BE2C (cell line): Measurements from ENCODE around the gene EPHA10.

Experiments used
- DNase-seq: peaks from one replicate; pipeline ENCODE4 v3.0.0-alpha.2; 2020
- H3K27me3 ChIP-seq: fragments of 250-450 bp; sonication (Bioruptor Pico); 2 replicates; pipeline ENCODE4 v1.5.1; 2020; ENCODE audit warnings: mild to moderate bottlenecking
- H3K36me3 ChIP-seq: fragments of 250-450 bp; sonication (Bioruptor Pico); 2 replicates; pipeline ENCODE4 v1.5.1; 2020; ENCODE audit warnings: mild to moderate bottlenecking
- H3K4me1 ChIP-seq: fragments of 250-450 bp; sonication (Bioruptor Pico); 2 replicates; pipeline ENCODE4 v1.5.1; 2020
- H3K4me3 ChIP-seq: 2 replicates; pipeline ENCODE4 v1.5.1; 2011; ENCODE audit warnings: low read depth, low read length
- H3K9me3 ChIP-seq: fragments of 250-450 bp; sonication (Bioruptor Pico); 2 replicates; pipeline ENCODE4 v1.5.1; 2020
- TF ChIP-seq, protein P1 (sequence below): IDR thresholded peaks from 2 replicates; pipeline ENCODE4 v1.5.1; 2012; ENCODE audit warnings: mild to moderate bottlenecking, low read depth, low read length

The EPHA10 gene

DNA sequence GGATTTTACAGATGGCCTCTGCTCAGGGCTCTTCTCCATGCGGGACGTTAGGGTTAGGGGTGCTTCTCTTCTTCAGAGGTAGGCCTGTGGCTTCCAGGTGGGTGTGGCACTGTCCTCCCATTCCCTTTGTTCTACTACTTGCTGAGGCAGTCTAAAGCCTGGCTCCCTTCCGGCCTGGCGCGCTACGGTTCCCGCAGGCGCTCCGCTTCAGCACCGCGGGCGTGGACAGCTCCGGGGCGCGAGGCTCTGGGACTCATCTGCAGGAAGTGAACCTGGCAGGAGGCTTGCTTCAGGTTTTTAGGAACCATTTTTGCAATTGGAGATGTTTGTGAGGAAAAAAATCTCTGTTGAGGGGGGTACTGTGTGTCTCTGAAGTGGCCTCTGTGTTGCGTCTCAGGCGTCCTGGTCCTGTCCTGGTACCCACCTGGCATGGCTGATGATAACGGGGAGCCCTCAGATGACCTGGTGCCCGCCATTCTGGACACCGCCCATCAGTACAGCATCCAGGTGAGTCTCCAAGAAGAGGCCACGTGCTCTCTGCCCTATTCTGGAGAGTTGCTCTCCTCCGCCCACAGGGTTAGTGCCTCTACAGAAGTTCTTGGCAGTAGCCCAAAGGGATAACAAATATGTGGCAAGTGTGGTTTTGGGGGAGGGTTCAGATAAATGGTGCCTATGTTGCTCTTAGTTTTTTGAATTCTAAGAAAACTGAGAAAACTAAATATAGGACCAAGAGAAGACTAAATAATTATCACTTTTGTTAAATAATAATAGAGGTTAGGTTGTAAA is 30.6 kb upstream of the EPHA10 start:
- Histone ChIP-seq H3K4me3 (peak overlapping the region; percentile 72), H3K36me3 (peaks cover 17% of the 10 kb centered on the region)
- TF ChIP-seq, protein P1, sequence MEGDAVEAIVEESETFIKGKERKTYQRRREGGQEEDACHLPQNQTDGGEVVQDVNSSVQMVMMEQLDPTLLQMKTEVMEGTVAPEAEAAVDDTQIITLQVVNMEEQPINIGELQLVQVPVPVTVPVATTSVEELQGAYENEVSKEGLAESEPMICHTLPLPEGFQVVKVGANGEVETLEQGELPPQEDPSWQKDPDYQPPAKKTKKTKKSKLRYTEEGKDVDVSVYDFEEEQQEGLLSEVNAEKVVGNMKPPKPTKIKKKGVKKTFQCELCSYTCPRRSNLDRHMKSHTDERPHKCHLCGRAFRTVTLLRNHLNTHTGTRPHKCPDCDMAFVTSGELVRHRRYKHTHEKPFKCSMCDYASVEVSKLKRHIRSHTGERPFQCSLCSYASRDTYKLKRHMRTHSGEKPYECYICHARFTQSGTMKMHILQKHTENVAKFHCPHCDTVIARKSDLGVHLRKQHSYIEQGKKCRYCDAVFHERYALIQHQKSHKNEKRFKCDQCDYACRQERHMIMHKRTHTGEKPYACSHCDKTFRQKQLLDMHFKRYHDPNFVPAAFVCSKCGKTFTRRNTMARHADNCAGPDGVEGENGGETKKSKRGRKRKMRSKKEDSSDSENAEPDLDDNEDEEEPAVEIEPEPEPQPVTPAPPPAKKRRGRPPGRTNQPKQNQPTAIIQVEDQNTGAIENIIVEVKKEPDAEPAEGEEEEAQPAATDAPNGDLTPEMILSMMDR: no peak

DNA sequence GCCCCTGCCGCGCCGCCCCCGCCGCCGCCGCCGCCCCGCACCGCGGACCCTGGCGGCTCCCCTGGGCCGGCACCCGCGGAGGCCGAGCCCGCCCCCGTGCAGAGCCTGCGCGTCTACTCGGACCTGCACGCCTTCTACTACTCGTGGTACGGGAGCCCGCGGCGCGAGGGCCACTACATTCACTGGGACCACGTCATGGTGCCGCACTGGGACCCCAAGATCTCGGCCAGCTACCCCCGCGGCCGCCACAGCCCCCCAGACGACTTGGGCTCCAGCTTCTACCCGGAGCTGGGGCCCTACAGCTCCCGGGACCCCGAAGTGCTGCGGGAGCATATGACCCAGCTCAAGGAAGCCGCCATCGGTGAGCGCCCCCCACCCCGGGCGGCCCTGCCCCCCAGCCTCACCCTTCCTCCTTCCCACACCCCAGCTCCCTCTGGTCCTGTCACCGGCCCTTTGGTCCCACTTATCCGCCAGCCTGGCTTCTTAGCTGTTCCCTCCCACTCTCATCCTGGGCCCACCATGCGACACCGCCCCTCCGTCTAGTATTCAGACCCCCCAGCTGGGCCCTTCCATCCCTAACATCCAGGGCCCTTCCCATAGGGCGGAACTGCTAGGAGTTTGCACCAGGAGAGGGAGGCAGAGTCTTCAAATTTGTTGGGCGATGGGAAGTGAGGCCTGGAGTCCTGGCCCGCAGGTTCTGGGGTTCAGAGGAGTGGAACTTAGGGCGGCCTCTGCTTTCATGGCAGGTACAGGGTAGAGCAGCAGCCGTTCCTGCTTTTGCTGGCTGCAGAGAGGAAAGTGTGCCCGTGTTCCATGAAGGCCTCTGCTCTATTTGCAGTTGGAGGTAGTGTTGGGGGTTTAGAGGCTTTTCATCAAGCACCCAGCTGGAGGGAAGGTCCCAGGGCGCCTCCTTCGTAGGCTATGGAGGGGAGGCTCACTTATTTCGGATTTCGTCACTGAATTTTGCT is 29.7 kb upstream of the EPHA10 start:
- TF ChIP-seq, protein P1: peak; percentile 18; the same call in 1 of the 2 replicates
- H3K9me3 ChIP-seq: no peaks in the 10 kb centered on the region
- H3K36me3 ChIP-seq: peaks cover 8% of the 10 kb centered on the region
- DNase-seq: peak; percentile 19
- H3K27me3 ChIP-seq: no peaks in the 10 kb centered on the region
- H3K4me1 ChIP-seq: no peaks in the 10 kb centered on the region
- H3K4me3 ChIP-seq: peak overlapping the region; percentile 72

More for the DNA sequence above, 30.6 kb upstream of the EPHA10 start:
- H3K9me3 ChIP-seq: no peaks in the 10 kb centered on the region
- no peaks in the 10 kb centered on the region for H3K4me1 ChIP-seq
- no peaks in the 10 kb centered on the region for H3K27me3 ChIP-seq
- peak; percentile 21 for DNase-seq

DNA sequence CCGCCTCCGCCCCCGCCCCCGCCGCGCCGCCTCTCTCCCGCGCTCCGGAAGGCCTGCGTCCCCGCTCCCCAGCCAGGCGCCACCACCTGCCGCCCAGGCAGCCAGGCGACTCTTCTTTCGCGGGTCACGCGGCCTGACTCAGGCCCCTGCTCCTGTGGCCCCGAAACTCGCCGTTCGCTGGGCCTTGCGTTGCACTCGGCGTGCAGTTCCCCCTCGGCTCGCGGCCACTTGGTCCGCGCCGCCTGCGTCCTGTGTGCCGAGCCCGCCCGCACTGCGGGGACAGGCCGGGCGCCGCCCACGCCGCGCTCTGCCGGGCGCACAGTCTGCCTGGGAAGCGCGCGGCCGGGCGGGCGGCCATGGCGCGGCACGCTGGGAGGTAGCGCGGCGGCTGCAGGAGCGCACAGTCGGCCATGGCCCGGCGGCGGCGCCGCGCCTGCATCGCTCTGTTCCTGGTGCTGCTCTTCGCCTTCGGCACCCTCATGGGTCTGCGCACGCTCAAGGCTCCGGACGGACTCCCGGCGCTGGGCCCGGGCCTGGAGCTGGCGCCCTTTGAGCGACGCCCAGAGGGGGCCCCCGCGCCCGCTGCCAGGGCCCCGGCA is 29.0 kb upstream of the EPHA10 start, which contains the start of gene MANEAL:
MANEAL (plus strand) TSS at position 75 of the 599 bp plus-strand sequence; CDS start at position 411, 336 bp downstream.
- H3K36me3 ChIP-seq: peaks cover 8% of the 10 kb centered on the region
- H3K9me3 ChIP-seq: no peaks in the 10 kb centered on the region
- no peaks in the 10 kb centered on the region for H3K4me1 ChIP-seq
- TF ChIP-seq, protein P1: no peak
- peak; percentile 67 for DNase-seq
- peak within 1 kb of the TSS; percentile 72 for H3K4me3 ChIP-seq
- H3K27me3 ChIP-seq: no peaks in the 10 kb centered on the region

DNA sequence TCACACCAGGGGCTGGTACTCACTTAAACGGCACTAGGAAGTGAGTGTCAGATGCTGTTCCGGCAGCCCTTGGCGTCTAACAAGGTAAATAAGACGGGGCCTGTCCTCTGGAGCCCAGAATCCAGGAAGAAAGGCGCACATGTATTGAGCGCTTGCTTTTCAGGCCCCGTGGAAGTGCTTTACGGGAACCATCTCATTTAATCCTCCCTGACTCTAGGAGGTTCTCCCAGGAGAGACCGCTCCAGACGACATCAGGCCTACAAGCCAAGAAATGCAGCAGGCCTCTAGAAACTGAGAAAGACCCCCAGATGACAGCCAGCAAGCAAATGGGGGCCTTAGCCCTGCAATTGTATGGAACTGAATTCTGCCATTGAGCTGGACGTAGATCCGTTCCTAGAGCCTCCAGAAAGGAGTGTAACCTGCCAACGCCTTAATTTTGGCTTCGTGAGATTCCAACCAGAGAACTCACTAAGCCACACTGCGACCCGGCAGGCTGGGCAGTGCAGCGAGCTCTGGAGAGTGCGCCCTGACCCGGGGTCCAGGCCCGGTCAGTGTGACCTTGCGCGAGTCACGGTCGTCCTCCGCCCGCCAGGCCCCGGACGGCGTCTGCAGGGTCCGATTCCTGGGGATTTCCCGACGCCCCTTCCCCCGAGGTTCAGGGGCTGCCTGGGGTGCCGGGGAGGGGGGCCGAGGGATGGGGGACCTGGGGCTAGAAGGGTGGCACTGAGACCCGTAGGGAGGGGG is 28.2 kb upstream of the EPHA10 start:
- Histone ChIP-seq H3K27me3 (no peaks in the 10 kb centered on the region), H3K4me3 (no peak overlapping the region; the same call in 1 of the 2 replicates), H3K9me3 (no peaks in the 10 kb centered on the region), H3K36me3 (peaks cover 6% of the 10 kb centered on the region), H3K4me1 (no peaks in the 10 kb centered on the region)
- DNase-seq: no peak
- TF ChIP-seq, protein P1: no peak

DNA sequence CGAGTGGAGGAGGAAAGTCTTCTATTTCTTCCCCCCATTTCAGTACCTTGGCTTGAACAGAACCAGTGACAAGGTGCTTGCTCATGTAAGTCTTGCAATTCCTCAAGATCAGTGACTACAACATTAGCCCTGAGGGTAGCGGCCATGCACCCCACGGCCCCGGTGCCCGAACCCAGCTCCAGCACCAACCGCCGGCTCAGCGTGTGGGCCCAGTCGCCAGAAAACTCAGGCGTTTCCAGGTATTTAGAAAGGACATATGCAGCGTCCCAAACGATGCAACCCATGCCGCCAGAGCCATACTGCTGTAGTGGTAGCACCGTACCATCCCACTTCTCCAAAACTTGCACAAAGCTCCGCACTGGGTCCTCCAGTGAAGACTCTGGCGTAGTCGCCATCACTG is 17.6 kb upstream of the EPHA10 start:
- Histone ChIP-seq H3K36me3 (no peaks in the 10 kb centered on the region), H3K4me3 (no peak overlapping the region), H3K27me3 (no peaks in the 10 kb centered on the region), H3K9me3 (no peaks in the 10 kb centered on the region), H3K4me1 (no peaks in the 10 kb centered on the region)
- TF ChIP-seq, protein P1: no peak
- no peak for DNase-seq
